Parathyroid adenoma (tissue), 2 donors: ENCODE results near the gene MCU.

ENCODE experiments used
- H2AFZ ChIP-seq: fragments of 300-600 bp; sonication (generic); one replicate; pipeline ENCODE4 v1.7.0; 2017; ENCODE audit warnings: antibody characterized with exemption, mild to moderate bottlenecking
- H3K27ac ChIP-seq: fragments of 300-600 bp; sonication (generic); one replicate; pipeline ENCODE4 v1.7.0; 2017
- H3K27me3 ChIP-seq: fragments of 300-600 bp; sonication (generic); one replicate; pipeline ENCODE4 v1.7.0; 2017; ENCODE audit warnings: low read length; ENCODE audit not compliant: control insufficient read depth, insufficient read depth
- H3K36me3 ChIP-seq: fragments of 300-600 bp; sonication (generic); one replicate; pipeline ENCODE4 v1.7.0; 2017; ENCODE audit warnings: low read length; ENCODE audit not compliant: control insufficient read depth, insufficient read depth
- H3K4me1 ChIP-seq: fragments of 300-600 bp; sonication (generic); one replicate; pipeline ENCODE4 v1.7.0; 2017; ENCODE audit warnings: control low read depth
- H3K4me2 ChIP-seq: fragments of 300-600 bp; sonication (generic); one replicate; pipeline ENCODE4 v1.7.0; 2017; ENCODE audit warnings: low read length
- H3K4me3 ChIP-seq: fragments of 300-600 bp; sonication (generic); one replicate; pipeline ENCODE4 v1.7.0; 2017; ENCODE audit warnings: low read depth, low read length
- H3K79me2 ChIP-seq: fragments of 300-600 bp; sonication (generic); one replicate; pipeline ENCODE4 v1.7.0; 2017; ENCODE audit warnings: control low read depth
- H3K9ac ChIP-seq: fragments of 300-600 bp; sonication (generic); one replicate; pipeline ENCODE4 v1.7.0; 2017; ENCODE audit warnings: mild to moderate bottlenecking
- H3K9me3 ChIP-seq: fragments of 300-600 bp; sonication (generic); one replicate; pipeline ENCODE4 v1.7.0; 2017; ENCODE audit warnings: low read length; ENCODE audit not compliant: control insufficient read depth
- TF ChIP-seq, protein P1 (sequence below): fragments of 300-600 bp; sonication (generic); IDR thresholded peaks from one replicate; pipeline ENCODE4 v1.7.0; 2017; ENCODE audit warnings: antibody characterized with exemption, mild to moderate bottlenecking
- donor health status: primary hyperparathyroidism.

The MCU gene

DNA sequence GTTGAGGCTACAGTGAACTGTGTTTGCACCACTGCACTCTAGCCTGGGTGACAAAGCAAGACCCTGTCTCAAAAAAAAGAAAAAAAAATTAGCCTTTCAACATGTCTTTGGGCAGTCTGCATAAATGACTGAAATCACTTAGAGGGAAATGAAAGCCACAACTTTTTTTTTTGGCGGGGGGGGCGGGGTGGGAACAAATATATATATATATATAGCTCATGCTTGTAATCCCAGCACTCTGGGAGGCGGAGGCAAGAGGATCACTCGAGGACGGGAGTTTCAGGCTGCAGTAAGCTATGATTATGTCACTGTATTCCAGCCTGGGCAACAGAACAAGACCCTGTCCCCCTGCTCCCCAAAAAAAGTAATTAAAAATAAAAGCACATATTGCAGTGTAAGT is 42.7 kb upstream of the MCU start:
- H3K4me3 ChIP-seq: no peak overlapping the region
- no peaks in the 10 kb centered on the region for H3K9me3 ChIP-seq
- H3K27ac ChIP-seq: no peak overlapping the region
- no peak overlapping the region for H3K4me2 ChIP-seq
- no peak overlapping the region for H3K9ac ChIP-seq
- H3K36me3 ChIP-seq: no peaks in the 10 kb centered on the region
- no peak overlapping the region for H2AFZ ChIP-seq
- no peaks in the 10 kb centered on the region for H3K79me2 ChIP-seq
- TF ChIP-seq, protein P1, sequence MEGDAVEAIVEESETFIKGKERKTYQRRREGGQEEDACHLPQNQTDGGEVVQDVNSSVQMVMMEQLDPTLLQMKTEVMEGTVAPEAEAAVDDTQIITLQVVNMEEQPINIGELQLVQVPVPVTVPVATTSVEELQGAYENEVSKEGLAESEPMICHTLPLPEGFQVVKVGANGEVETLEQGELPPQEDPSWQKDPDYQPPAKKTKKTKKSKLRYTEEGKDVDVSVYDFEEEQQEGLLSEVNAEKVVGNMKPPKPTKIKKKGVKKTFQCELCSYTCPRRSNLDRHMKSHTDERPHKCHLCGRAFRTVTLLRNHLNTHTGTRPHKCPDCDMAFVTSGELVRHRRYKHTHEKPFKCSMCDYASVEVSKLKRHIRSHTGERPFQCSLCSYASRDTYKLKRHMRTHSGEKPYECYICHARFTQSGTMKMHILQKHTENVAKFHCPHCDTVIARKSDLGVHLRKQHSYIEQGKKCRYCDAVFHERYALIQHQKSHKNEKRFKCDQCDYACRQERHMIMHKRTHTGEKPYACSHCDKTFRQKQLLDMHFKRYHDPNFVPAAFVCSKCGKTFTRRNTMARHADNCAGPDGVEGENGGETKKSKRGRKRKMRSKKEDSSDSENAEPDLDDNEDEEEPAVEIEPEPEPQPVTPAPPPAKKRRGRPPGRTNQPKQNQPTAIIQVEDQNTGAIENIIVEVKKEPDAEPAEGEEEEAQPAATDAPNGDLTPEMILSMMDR: no peak
- no peaks in the 10 kb centered on the region for H3K27me3 ChIP-seq
- H3K4me1 ChIP-seq: no peaks in the 10 kb centered on the region

DNA sequence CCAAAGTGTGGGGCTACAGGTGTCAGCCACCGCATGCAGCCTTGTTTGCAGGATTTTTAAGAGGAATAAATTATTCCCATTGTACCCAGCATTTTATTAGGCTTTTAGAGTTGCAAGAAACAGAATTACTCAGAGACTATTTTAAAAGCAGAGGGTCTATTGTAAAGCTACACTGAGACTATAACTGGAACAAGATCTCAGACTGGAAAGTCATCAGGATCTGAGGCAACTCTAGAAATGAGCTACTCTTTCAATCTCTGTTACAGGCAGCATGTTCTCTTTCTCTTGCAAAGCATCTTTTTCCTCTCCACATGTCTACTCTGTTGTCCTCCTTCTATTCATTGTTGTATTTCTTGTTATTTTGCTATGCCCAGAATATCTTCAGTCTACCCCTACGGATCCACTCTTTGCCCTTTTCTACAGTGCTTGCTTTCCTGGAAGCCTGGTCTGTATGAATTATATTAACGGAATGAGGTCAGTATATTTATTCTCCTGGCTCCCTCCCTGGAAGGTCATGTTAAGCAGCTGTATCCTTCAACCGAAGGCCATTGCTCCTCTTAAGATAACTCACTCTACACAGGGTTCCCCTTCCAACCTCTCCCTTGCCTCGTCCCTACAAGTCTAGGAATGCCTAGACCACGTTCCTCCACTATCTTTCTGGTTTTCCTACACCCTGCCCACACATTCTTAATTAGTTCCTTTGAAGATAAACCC is 38.4 kb upstream of the MCU start:
- Histone ChIP-seq H3K9me3 (no peaks in the 10 kb centered on the region), H2AFZ (no peak overlapping the region), H3K27me3 (no peaks in the 10 kb centered on the region), H3K4me3 (no peak overlapping the region), H3K4me1 (no peaks in the 10 kb centered on the region), H3K36me3 (no peaks in the 10 kb centered on the region), H3K4me2 (no peak overlapping the region), H3K9ac (no peak overlapping the region), H3K27ac (no peak overlapping the region), H3K79me2 (no peaks in the 10 kb centered on the region)
- TF ChIP-seq, protein P1: no peak

DNA sequence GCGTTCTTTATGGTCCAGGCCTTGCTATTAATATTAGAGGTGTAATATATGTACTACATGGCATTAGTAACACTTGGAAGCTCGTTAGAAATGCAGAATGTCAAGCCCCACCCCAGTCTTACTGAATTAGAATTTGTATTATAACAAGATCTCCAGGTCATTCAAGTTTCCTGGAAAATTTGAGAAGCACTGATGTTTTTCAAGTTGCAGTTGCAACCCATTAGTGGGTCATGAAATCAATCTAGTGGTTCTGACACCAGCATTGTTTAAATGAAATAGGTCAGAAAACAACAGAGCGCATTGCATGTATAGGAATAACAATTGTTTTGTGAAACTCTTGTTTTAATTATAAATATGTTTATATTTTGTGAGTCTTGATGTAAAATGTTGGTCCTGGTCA is 37.2 kb upstream of the MCU start:
- H3K9ac ChIP-seq: no peak overlapping the region
- TF ChIP-seq, protein P1: no peak
- H3K27me3 ChIP-seq: no peaks in the 10 kb centered on the region
- H3K4me2 ChIP-seq: no peak overlapping the region
- no peak overlapping the region for H3K4me3 ChIP-seq
- no peaks in the 10 kb centered on the region for H3K79me2 ChIP-seq
- no peak overlapping the region for H2AFZ ChIP-seq
- H3K9me3 ChIP-seq: no peaks in the 10 kb centered on the region
- no peaks in the 10 kb centered on the region for H3K4me1 ChIP-seq
- H3K27ac ChIP-seq: no peak overlapping the region
- H3K36me3 ChIP-seq: no peaks in the 10 kb centered on the region

DNA sequence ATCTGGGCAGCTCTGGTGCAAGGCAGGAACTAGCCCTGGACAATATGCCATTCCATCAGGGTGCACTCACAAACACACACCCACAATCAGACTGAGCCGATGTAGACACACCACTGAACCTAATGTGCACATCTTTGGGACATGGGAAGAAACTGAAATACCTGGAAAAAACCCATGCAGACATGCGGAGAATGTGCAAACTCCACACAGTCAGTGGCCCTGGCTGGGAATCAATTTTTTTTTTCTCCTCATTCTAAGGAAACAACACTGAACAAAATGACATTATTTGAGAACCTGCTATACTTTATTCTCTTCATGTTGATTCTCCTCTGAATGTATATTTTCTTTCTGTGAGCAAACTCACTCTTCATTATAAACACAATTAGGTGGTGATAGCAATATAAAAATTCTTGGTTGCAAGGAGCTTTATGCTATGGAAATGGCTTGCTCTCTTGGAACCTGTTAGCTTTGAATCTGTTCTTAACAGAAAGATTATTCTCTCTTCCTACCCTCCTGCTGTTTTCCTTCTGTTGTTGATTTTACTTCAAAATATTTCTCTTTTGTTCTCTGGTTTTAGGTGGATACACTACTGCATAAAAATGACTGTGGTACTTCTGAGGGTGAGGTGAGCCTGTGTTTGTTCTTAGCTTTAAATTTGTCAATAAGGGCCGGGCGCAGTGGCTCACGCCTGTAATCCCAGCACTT is 33.1 kb upstream of the MCU start:
- TF ChIP-seq, protein P1: no peak
- H3K27ac ChIP-seq: no peak overlapping the region

More for the DNA sequence above, 33.1 kb upstream of the MCU start:
- Histone ChIP-seq H3K9me3 (no peaks in the 10 kb centered on the region), H3K36me3 (no peaks in the 10 kb centered on the region), H3K4me2 (no peak overlapping the region), H3K27me3 (no peaks in the 10 kb centered on the region), H3K4me1 (no peaks in the 10 kb centered on the region), H2AFZ (no peak overlapping the region), H3K9ac (no peak overlapping the region), H3K4me3 (no peak overlapping the region), H3K79me2 (no peaks in the 10 kb centered on the region)
